HCT116 (cell line): Measurements from ENCODE around the gene PI4KA. TPM values are rescaled to one million over a fixed set of nuclear protein-coding genes. Genes with fewer than 3 reads are reported as not detected.

Experiments
- ATAC-seq: fragments of 200-7000 bp; cut with Tn5 transposase; 2 replicates; pipeline ENCODE4 v1.9.1; 2020; ENCODE audit warnings: mild to moderate bottlenecking, moderate library complexity
- BruUV-seq: library from RNA; stranded (reverse); fragments of 400-500 nt; replicated peaks from 2 replicates; lab custom pipeline; 2021; lab: Mats Ljungman, UMichigan
- CTCF ChIA-PET: fragments of 300-600 bp; sonication (Branson Sonifier 250); formaldehyde crosslinking; loops from one replicate; lab custom pipeline; 2021; ENCODE audit warnings: antibody characterized with exemption; lab: Charles Lee
- POLR2A ChIA-PET: fragments of 300-600, 350-600 bp; sonication (Branson Sonifier 250); formaldehyde crosslinking; loops from one replicate; lab custom pipeline; 2021; ENCODE audit warnings: antibody characterized with exemption; lab: Charles Lee
- RAD21 ChIA-PET, 2 experiments: fragments of 300-600 bp; sonication (Branson Sonifier 250); formaldehyde crosslinking; loops; one replicate each; lab custom pipeline; 2023; ENCODE audit warnings: low total read pairs in 2 of 2; ENCODE audit not compliant: uncharacterized antibody in 2 of 2, unreplicated experiment in 2 of 2, low non-redundant PET in 1 of 2; lab: Charles Lee
- DNase-seq: peaks from one replicate; pipeline ENCODE4 v3.0.0-alpha.2; 2010; ENCODE audit warnings: low read depth, low spot score
- H2AFZ ChIP-seq: fragments of 200-600 bp; shearing (Covaris generic), sonication (generic); 2 replicates; pipeline ENCODE4 v1.6.1; 2017; ENCODE audit warnings: low read depth, mixed run types, mixed read lengths, antibody characterized with exemption, low read length; ENCODE audit not compliant: poor library complexity, severe bottlenecking
- H3K27ac ChIP-seq: 2 replicates; pipeline ENCODE4 v1.5.1; 2012; ENCODE audit warnings: low read depth, low read length
- H3K27me3 ChIP-seq: fragments of 200-600 bp; sonication (generic); 2 replicates; pipeline ENCODE4 v1.6.1; 2016; ENCODE audit warnings: mixed run types, low read length, mixed read lengths; ENCODE audit not compliant: insufficient read depth
- H3K36me3 ChIP-seq, 2 experiments: fragments of 200-500 bp in 1 of 2; fragments of 200-600 bp in 1 of 2; sonication (Bioruptor generic) in 1 of 2; sonication (generic) in 1 of 2; 2 replicates each; pipeline versions ENCODE4 v1.5.1 to v1.6.1; 2014 to 2016; ENCODE audit warnings: low read length in 2 of 2, inconsistent platforms in 1 of 2, mixed read lengths in 1 of 2, mixed run types in 1 of 2; ENCODE audit not compliant: insufficient read depth in 2 of 2, control insufficient read depth in 1 of 2
- H3K4me1 ChIP-seq, 2 experiments: fragments of 200-600 bp in 1 of 2; sonication (generic) in 1 of 2; 2 replicates each; pipeline versions ENCODE4 v1.5.1 to v1.6.1; 2012 to 2017; ENCODE audit warnings: low read length in 2 of 2, inconsistent platforms in 1 of 2, mild to moderate bottlenecking in 1 of 2, mixed read lengths in 1 of 2, mixed run types in 1 of 2, moderate library complexity in 1 of 2; ENCODE audit not compliant: insufficient read depth in 2 of 2, control insufficient read depth in 1 of 2
- H3K4me2 ChIP-seq: fragments of 200-600 bp; sonication (generic); 2 replicates; pipeline ENCODE4 v1.6.1; 2017; ENCODE audit warnings: mixed run types, low read length, mixed read lengths
- H3K4me3 ChIP-seq, 2 experiments: fragments of 200-600 bp in 1 of 2; sonication (generic) in 1 of 2; replicated peaks in 1 of 2; 2 replicates each; pipeline ENCODE4 v1.5.1; 2011 to 2016; ENCODE audit warnings: low read length in 2 of 2, control low read depth in 1 of 2, low read depth in 1 of 2, mild to moderate bottlenecking in 1 of 2, mixed read lengths in 1 of 2, mixed run types in 1 of 2
- H3K79me2 ChIP-seq: fragments of 200-600 bp; sonication (generic); 2 replicates; pipeline ENCODE4 v1.6.1; 2017; ENCODE audit warnings: mild to moderate bottlenecking, mixed run types, low read length, moderate library complexity, mixed read lengths; ENCODE audit not compliant: insufficient read depth
- H3K9ac ChIP-seq: fragments of 200-600 bp; sonication (generic); 2 replicates; pipeline ENCODE4 v1.6.1; 2016; ENCODE audit warnings: low read length, mixed read lengths
- H3K9me2 ChIP-seq: fragments of 200-600 bp; sonication (generic), shearing (Covaris generic); 2 replicates; pipeline ENCODE4 v1.6.1; 2017; ENCODE audit warnings: mixed run types, mild to moderate bottlenecking, moderate library complexity; ENCODE audit not compliant: insufficient read depth
- H3K9me3 ChIP-seq, 2 experiments: fragments of 200-500 bp in 1 of 2; fragments of 200-600 bp in 1 of 2; sonication (Bioruptor generic) in 1 of 2; sonication (generic) in 1 of 2; 2 replicates each; pipeline ENCODE4 v1.6.1; 2014 to 2017; ENCODE audit warnings: low read length in 2 of 2, mixed read lengths in 2 of 2, inconsistent platforms in 1 of 2, low read depth in 1 of 2, mild to moderate bottlenecking in 1 of 2, mixed run types in 1 of 2, moderate library complexity in 1 of 2; ENCODE audit not compliant: control insufficient read depth in 1 of 2, insufficient read depth in 1 of 2
- H4K20me1 ChIP-seq: fragments of 200-600 bp; sonication (generic), shearing (Covaris generic); 2 replicates; pipeline ENCODE4 v1.6.1; 2017; ENCODE audit warnings: mixed run types, mild to moderate bottlenecking, moderate library complexity; ENCODE audit not compliant: insufficient read depth
- CBX3 ChIP-seq: IDR thresholded peaks from 2 replicates; pipeline ENCODE4 v1.6.1; 2012; ENCODE audit warnings: low read depth
- CTCF ChIP-seq, 3 experiments: fragments of 200-600 bp in 1 of 3; sonication (generic) in 1 of 3; IDR thresholded peaks in 2 of 3; conservative IDR thresholded peaks in 1 of 3; 2 replicates each; pipeline ENCODE4 v1.5.1; 2012 to 2017; ENCODE audit warnings: low read depth in 2 of 3, low read length in 2 of 3, antibody characterized with exemption in 1 of 3, borderline replicate concordance in 1 of 3, control low read depth in 1 of 3, mild to moderate bottlenecking in 1 of 3, mixed read lengths in 1 of 3, mixed run types in 1 of 3, moderate library complexity in 1 of 3; ENCODE audit not compliant: insufficient read depth in 1 of 3
- EGR1 ChIP-seq: IDR thresholded peaks from 2 replicates; pipeline ENCODE4 v1.6.1; 2012; ENCODE audit warnings: low read depth
- EZH2 ChIP-seq: fragments of 200-600 bp; sonication (generic); IDR thresholded peaks from 2 replicates; pipeline ENCODE4 v1.6.1; 2017; ENCODE audit warnings: antibody characterized with exemption, mixed run types
- JUND ChIP-seq: IDR thresholded peaks from 2 replicates; pipeline ENCODE4 v1.6.1; 2012
- POLR2A ChIP-seq: IDR thresholded peaks from 2 replicates; pipeline ENCODE4 v1.7.0; 2011; ENCODE audit warnings: borderline replicate concordance; ENCODE audit not compliant: insufficient read depth, insufficient read length; ENCODE audit errors: extremely low read depth
- RAD21 ChIP-seq: IDR thresholded peaks from 2 replicates; pipeline ENCODE4 v1.6.1; 2012; ENCODE audit warnings: low read depth, mild to moderate bottlenecking
- SIN3A ChIP-seq: IDR thresholded peaks from 2 replicates; pipeline ENCODE4 v1.6.1; 2012; ENCODE audit warnings: low read depth
- SRF ChIP-seq: IDR thresholded peaks from 2 replicates; pipeline ENCODE4 v1.6.1; 2012; ENCODE audit warnings: low read depth
- YY1 ChIP-seq: IDR thresholded peaks from 2 replicates; pipeline ENCODE4 v1.6.1; 2011; ENCODE audit warnings: low read length, low read depth, moderate library complexity, mild to moderate bottlenecking; ENCODE audit not compliant: insufficient replicate concordance; ENCODE audit errors: extremely low read depth
- ZBTB33 ChIP-seq: IDR thresholded peaks from 2 replicates; pipeline ENCODE4 v1.6.1; 2011; ENCODE audit warnings: mild to moderate bottlenecking, low read length, moderate library complexity; ENCODE audit not compliant: insufficient replicate concordance; ENCODE audit errors: extremely low read depth
- ZFX ChIP-seq: fragments of 450-650 bp; IDR thresholded peaks from 2 replicates; pipeline ENCODE4 v1.6.1; 2017
- ZNF274 ChIP-seq: fragments of 200-500 bp; sonication (Bioruptor generic); IDR thresholded peaks from 2 replicates; pipeline ENCODE4 v1.6.1; 2014; ENCODE audit warnings: mild to moderate bottlenecking, low read depth, low read length, inconsistent platforms
- intact Hi-C: fragments of 100-400 bp; cut with micrococcal nuclease; formaldehyde crosslinking; loops from 2 replicates; pipeline ENCODE4 v1.10.0; 2022
- total RNA-seq: library from RNA; stranded (reverse); gene quantifications from one replicate; pipeline ENCODE4 v1.2.1, GENCODE V29; 2021; ENCODE audit not compliant: unreplicated experiment
- TF ChIP-seq, protein P1 (sequence below): IDR thresholded peaks from 2 replicates; pipeline ENCODE4 v1.6.1; 2012; ENCODE audit warnings: low read depth

PI4KA gene
- total RNA-seq, 1 experiment from 2014 or later, result 59.6 TPM

GRCh38 chr22:20857838-20858614 lies 585 bp downstream of the PI4KA start:
- CTCF ChIA-PET, result no interaction called here
- RAD21 ChIA-PET, result no interaction called here
- H3K36me3 ChIP-seq, result 0 out of 4 replicates have a peak, but pooled peaks cover 0 to 5% of the 10 kb centered on the region in 2 experiments
- no peaks in the 10 kb centered on the region; the same call in 1 of the 2 replicates for H4K20me1 ChIP-seq
- no peaks in the 10 kb centered on the region for H3K9me3 ChIP-seq
- no peaks in the 10 kb centered on the region for H3K9me2 ChIP-seq
- H3K4me1 ChIP-seq, result peaks cover 14 to 17% of the 10 kb centered on the region in 2 experiments
- peak overlapping the region; percentile 88 to 99 for H3K4me3 ChIP-seq
- peaks cover 51% of the 10 kb centered on the region for H3K79me2 ChIP-seq
- BruUV-seq, result TSS peak; percentile 62
- intact Hi-C loops, result no loop called here
- peak overlapping the region; percentile 75 for H3K4me2 ChIP-seq
- no peak for TF ChIP-seq CBX3
- TF ChIP-seq, protein P1, sequence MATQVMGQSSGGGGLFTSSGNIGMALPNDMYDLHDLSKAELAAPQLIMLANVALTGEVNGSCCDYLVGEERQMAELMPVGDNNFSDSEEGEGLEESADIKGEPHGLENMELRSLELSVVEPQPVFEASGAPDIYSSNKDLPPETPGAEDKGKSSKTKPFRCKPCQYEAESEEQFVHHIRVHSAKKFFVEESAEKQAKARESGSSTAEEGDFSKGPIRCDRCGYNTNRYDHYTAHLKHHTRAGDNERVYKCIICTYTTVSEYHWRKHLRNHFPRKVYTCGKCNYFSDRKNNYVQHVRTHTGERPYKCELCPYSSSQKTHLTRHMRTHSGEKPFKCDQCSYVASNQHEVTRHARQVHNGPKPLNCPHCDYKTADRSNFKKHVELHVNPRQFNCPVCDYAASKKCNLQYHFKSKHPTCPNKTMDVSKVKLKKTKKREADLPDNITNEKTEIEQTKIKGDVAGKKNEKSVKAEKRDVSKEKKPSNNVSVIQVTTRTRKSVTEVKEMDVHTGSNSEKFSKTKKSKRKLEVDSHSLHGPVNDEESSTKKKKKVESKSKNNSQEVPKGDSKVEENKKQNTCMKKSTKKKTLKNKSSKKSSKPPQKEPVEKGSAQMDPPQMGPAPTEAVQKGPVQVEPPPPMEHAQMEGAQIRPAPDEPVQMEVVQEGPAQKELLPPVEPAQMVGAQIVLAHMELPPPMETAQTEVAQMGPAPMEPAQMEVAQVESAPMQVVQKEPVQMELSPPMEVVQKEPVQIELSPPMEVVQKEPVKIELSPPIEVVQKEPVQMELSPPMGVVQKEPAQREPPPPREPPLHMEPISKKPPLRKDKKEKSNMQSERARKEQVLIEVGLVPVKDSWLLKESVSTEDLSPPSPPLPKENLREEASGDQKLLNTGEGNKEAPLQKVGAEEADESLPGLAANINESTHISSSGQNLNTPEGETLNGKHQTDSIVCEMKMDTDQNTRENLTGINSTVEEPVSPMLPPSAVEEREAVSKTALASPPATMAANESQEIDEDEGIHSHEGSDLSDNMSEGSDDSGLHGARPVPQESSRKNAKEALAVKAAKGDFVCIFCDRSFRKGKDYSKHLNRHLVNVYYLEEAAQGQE, result no peak
- no peak for TF ChIP-seq RAD21
- TF ChIP-seq ZFX, result no peak
- no peak for TF ChIP-seq YY1
- TF ChIP-seq EGR1, result no peak
- TF ChIP-seq SIN3A, result no peak
- no peak for TF ChIP-seq SRF
- no peak for TF ChIP-seq CTCF (IDR thresholded peaks at IDR 0.05 in 2 of 3, conservative IDR thresholded peaks at IDR 0.05 in 1 of 3; ENCODE audit: borderline replicate concordance in 1 of 3, insufficient read depth in 1 of 3, low read depth in 2 of 3, low read length in 2 of 3)
- TF ChIP-seq ZBTB33, result no peak
- no peak for TF ChIP-seq JUND
- no peak for TF ChIP-seq EZH2
- TF ChIP-seq POLR2A, result no peak
- TF ChIP-seq ZNF274, result no peak
- TF ChIP-seq, all 23 proteins: peak for 0
- DNase-seq (peak; percentile 64), ATAC-seq (peak; percentile 79)
- H3K27me3 ChIP-seq, result no peaks in the 10 kb centered on the region
- POLR2A ChIA-PET, result no interaction called here
- H3K9ac ChIP-seq, result peak overlapping the region; percentile 70
- no peak overlapping the region for H2AFZ ChIP-seq
- H3K27ac ChIP-seq, result peak overlapping the region; percentile 80
